ENCODE measurements around the gene C9orf78.

DNA sequence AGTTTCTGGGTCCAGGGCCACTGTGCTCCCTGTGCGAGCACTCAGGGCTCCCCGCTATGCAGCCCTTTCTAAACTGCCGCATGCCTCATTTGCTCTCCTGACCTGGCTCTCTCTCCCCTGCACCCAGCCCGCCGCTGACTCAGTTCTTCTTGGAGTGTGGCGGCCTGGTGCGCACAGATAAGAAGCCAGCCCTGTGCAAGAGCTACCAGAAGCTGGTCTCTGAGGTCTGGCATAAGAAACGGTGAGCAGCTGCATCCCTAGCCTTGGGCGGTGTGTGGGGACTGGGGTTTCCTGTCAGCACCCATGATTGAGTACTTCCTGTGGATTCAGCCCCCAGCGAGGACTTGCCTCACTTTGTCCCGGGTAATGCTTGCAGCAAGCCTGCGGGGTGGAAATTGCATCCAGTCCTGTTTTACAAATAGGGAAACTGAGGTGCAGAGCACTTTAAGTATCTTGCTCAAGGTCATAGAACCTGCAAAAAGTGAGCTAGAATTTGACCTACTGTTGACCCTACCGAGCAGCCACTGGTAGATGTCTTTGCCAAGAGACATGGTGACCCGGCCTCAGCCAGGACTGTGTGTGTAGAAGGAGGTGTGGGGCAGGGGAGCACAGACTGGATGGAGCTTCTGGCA is 28.1 kb upstream of the C9orf78 start:
- no peak for TF ChIP-seq TAF1 (IDR thresholded peaks at IDR 0.05; ENCODE audit: low read depth, low read length)
- TF ChIP-seq POLR2A (IDR thresholded peaks at IDR 0.05; ENCODE audit: low read depth, low read length), result no peak
- no peak for TF ChIP-seq POLR2AphosphoS5 (IDR thresholded peaks at IDR 0.05; ENCODE audit: low read depth, low read length)
